MV-4-11 (cell line): ENCODE measurements around the gene A2ML1.
"Not testable (repeated sequence)": the region's sequence is repeated elsewhere in the genome, so short reads cannot be mapped to it uniquely, and the experiment has no call there.

ENCODE experiments used
- DNase-seq: peaks from one replicate; lab custom pipeline; 2025; lab: John Stamatoyannopoulos, UW

A2ML1 gene

GRCh38 chr12:8817856-8818255, 4.6 kb upstream of the A2ML1 start:
- DNase-seq, result no peak

GRCh38 chr12:8818526-8818925, 3.9 kb upstream of the A2ML1 start:
- DNase-seq, result no peak

DNA sequence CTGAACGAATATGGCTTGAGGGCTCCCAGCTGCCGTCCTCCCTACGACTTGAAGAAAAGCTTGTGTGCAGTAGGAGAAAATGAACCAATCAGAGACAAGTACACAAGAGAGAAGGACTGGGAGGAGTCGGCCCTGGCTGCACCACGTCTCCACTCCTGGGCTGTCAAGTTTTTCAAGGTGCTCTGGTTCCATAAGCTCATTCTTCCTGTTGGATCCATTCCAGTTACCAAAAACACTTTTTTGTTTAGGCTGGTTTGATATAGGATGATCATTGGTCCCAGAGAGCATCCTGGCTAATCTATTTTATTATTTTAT, 2.8 kb upstream of the A2ML1 start:
- no peak for DNase-seq

GRCh38 chr12:8820676-8821407, 1.6 kb upstream of the A2ML1 start:
- not testable (repeated sequence) for DNase-seq

DNA sequence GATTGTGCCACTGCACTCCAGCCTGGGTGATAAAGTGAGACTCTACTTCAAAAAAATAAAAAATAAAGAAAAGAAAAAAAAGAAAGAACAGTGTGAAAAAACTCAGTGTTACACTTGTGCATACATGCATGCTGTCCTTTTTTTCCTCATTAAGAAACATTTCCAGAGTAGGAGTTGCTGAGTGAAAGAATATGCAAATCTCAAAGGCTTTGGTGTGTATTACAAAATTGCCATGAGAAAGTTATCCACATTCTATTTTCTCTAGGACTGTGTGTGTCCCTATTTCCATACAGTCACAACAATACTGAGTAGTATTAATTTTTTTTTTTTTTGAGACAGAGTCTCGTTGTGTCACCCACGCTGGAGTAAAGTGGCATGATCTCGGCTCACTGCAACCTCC, 830 bp upstream of the A2ML1 start:
- DNase-seq, result no peak

GRCh38 chr12:8823565-8824300, 1.3 kb downstream of the A2ML1 start:
- no peak for DNase-seq

DNA sequence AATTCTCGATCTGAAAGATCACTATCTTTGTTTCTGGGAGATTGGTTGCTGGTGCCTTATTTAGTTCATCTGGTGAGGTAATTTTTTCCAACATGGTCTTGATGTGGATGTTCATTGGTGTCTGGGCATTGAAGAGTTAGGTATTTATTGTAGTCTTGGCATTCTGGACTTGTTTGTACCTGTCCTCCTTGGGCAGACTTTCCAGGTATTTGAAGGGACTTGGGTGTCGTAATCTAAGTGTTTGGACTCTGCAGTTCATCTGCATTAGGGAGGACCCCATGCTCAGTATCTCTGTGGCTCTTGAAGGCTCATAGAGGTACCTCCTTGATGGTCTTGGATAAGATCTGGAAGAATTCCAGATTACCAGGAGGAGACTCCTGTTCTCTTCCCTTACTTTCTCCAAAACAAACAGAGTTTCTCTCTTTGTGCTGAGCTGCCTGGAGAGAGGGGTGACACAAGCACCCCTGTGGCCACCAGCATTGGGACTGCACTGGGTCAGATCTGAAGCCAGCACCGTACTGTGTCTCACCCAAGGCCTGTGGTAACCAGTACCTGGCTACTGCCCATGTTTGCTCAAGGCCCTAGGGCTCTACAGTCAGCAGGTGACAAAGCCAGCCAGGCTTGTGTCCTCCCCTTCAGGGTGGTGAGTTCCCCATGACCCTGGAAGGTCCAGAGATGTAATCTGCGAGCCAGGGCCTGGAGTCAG, 5.3 kb downstream of the A2ML1 start:
- DNase-seq, result no peak

- DNase-seq, result no peak
Observed at GRCh38 chr12:8828257-8829124, 6.1 kb downstream of the A2ML1 start.

DNA sequence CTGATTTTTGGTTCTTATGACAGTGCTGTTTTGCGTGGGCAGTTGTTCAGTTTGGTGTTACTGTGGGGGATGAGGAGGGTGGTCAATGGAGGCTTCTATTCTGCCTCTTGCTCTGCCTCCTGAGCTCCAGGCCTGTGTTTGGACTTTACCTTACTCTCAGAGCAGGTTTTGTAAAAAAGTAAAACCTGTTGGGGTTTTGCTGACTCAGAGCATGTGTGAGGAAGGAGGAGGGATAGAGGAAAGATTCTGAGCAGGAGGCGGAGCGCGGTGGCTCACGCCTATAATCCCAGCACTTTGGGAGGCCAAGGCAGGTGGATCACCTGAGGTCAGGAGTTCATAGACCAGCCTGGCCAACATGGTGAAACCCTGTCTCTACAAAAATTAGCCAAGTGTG, 6.7 kb downstream of the A2ML1 start:
- DNase-seq, result no peak

GRCh38 chr12:8829621-8830020, 7.2 kb downstream of the A2ML1 start:
- DNase-seq, result no peak

DNA sequence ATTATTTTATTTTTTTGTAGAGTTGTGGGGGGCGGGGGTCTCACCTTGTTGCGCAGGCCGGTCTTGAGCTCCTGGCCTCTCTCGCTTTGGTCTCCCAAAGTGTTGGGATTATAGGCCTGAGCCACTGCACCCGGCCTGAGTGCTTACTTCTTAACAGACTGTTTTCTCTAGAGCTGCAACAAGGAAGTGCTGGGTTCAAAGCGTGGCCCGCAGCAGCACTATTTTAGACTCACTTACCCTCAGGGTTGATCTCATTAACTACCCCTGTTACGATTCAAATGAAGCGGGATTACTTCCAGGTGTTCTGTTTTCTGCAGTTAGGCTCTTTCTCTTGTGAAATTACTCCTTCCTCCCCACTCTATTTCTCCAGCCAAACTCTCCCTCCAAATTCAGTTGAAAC, 8.7 kb downstream of the A2ML1 start:
- DNase-seq, result no peak

GRCh38 chr12:8832500-8832899, 10.1 kb downstream of the A2ML1 start:
- DNase-seq, result no peak

- no peak for DNase-seq
Observed at GRCh38 chr12:8834230-8834629, 11.8 kb downstream of the A2ML1 start.

DNA sequence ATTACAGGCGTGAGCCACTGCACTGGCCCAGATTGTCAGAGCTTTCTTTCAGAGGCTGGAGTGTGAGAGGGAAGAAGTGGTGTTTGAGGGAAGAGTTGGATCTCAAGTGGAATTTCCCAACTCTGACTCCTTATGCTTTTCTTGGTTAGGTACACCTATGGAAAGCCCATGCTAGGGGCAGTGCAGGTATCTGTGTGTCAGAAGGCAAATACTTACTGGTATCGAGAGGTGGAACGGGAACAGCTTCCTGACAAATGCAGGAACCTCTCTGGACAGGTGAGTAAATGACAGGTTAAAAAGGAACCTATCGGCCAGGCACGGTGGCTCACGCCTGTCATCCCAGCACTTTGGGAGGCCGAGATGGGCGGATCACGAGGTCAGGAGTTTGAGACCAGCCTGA, 14.9 kb downstream of the A2ML1 start:
- no peak for DNase-seq

DNA sequence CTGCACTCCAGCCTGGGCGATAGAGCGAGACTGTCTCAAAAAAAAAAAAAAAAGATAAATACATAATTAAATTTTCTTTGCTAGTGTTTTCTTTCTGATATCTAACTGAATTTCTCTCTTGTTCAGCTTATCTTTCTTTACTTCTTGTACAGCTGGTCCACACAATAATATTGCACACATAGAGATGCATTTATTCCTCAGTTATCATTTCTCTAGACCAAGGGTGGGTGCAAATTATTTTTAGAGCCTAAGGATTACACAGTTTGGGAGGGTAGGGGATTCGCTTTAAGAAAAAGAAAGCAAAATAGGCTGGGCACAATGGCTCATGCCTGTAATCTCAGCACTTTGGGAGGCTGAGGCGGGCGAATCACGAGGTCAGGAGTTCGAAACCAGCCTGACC, 17.9 kb downstream of the A2ML1 start:
- DNase-seq, result no peak

- no peak for DNase-seq
Observed at GRCh38 chr12:8840938-8841633, 18.7 kb downstream of the A2ML1 start.

GRCh38 chr12:8841778-8842177, 19.4 kb downstream of the A2ML1 start:
- DNase-seq, result no peak

GRCh38 chr12:8844665-8845064, 22.2 kb downstream of the A2ML1 start:
- DNase-seq, result no peak

DNA sequence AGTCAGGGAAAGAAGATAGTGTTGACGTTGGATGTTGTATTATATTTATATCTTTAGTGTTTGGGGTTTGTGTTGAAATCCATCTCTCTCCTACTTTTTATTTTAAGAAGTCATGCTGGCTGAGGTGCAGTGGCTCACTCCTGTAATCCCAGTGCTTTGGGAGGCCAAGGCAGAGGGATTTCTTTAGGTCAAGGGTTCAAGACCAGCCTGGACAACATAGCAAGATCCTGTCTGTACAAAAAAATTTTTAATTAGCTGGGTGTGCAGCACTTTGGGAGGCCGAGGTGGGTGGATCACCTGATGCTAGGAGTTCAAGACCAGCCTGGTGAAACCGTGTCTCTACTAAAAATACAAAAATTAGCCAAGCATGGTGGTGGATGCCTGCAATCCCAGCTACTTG, 23.9 kb downstream of the A2ML1 start:
- DNase-seq, result no peak

GRCh38 chr12:8847435-8847834, 25.0 kb downstream of the A2ML1 start:
- no peak for DNase-seq

DNA sequence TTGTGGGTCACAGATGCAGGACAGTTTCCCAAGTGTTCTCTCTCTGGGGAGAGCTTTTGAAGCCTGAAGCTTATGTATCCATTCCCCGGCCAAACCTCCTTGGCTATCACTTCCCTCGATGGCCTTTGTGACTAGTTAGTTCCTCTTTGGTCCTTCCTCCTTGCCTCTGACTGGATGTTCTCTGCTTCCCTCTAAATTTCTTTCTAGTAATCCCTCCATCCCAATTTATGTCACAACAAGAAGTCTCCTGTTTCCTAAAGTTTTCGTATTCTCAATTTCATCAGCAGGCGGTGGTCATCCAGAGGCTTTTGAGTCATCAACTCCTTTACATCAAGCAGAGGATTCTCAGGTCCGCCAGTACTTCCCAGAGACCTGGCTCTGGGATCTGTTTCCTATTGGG, 27.5 kb downstream of the A2ML1 start:
- peak; percentile 64 for DNase-seq

- peak; percentile 22 for DNase-seq
Observed at GRCh38 chr12:8852119-8852518, 29.7 kb downstream of the A2ML1 start.
